A549 (cell line): ENCODE results near the gene LGALS7B. TPM values are rescaled to one million over a fixed set of nuclear protein-coding genes. Genes with fewer than 3 reads are reported as not detected.

Source experiments
- ATAC-seq, 2 experiments: fragments of 200-7000 bp in 1 of 2; fragments of >200 bp in 1 of 2; cut with Nextera tagmentation in 1 of 2; cut with Tn5 transposase in 1 of 2; 3 replicates each; pipeline versions ENCODE4 v1.8.0 to v1.9.1; 2018 to 2020; ENCODE audit warnings: mild to moderate bottlenecking in 1 of 2, moderate library complexity in 1 of 2
- CTCF ChIA-PET: fragments of 300-600 bp; sonication (Branson Sonifier 250); formaldehyde crosslinking; extraction: SDS; loops from one replicate; lab custom pipeline; 2021; ENCODE audit warnings: antibody characterized with exemption, inconsistent platforms; lab: Yijun Ruan, JAX
- POLR2A ChIA-PET: fragments of 350-600 bp; formaldehyde crosslinking; extraction: SDS; loops from one replicate; lab custom pipeline; 2021; ENCODE audit warnings: antibody characterized with exemption, inconsistent platforms; lab: Yijun Ruan, JAX
- DNase-seq, 2 experiments: peaks; one replicate each; pipeline versions ENCODE4 v3.0.0 to v3.0.0-alpha.2; 2011 to 2016; ENCODE audit warnings: low read depth in 1 of 2, low spot score in 1 of 2
- FAIRE-seq: peaks from 2 replicates; lab custom pipeline; 2011; peaks lifted over from hg19 to GRCh38; lab: Jason Lieb, UNC
- H3K27ac ChIP-seq, 2 experiments: fragments of >200 bp; sonication (Bioruptor Twin); formaldehyde crosslinking; 3 replicates each; pipeline ENCODE4 v1.5.1; 2016 to 2017
- H3K4me1 ChIP-seq: fragments of >200 bp; sonication (Bioruptor Twin); formaldehyde crosslinking; 3 replicates; pipeline ENCODE4 v1.6.1; 2016
- H3K4me2 ChIP-seq: fragments of >200 bp; sonication (Bioruptor Twin); formaldehyde crosslinking; 3 replicates; pipeline ENCODE4 v1.6.1; 2016
- H3K4me3 ChIP-seq: fragments of >200 bp; sonication (Bioruptor Twin); formaldehyde crosslinking; 3 replicates; pipeline ENCODE4 v1.5.1; 2016
- H3K9me3 ChIP-seq: fragments of >200 bp; sonication (Bioruptor Twin); formaldehyde crosslinking; 3 replicates; pipeline ENCODE4 v1.6.1; 2016
- BHLHE40 ChIP-seq: IDR thresholded peaks from 2 replicates; pipeline ENCODE4 v1.6.1; 2012; ENCODE audit warnings: low read depth, low read length, inconsistent platforms
- CBX2 ChIP-seq: fragments of 200-600 bp; sonication (generic); IDR thresholded peaks from 2 replicates; pipeline ENCODE4 v1.6.1; 2016; ENCODE audit warnings: low read depth, mild to moderate bottlenecking, borderline replicate concordance
- CBX8 ChIP-seq: fragments of 200-600 bp; sonication (generic); IDR thresholded peaks from 2 replicates; pipeline ENCODE4 v1.6.1; 2016
- CEBPB ChIP-seq, 2 experiments: fragments of >200 bp in 1 of 2; sonication (Bioruptor Twin) in 1 of 2; formaldehyde crosslinking in 1 of 2; IDR thresholded peaks; 2 replicates each; pipeline ENCODE4 v1.6.1; 2012 to 2016
- CTCF ChIP-seq: fragments of >200 bp; sonication (Bioruptor Twin); formaldehyde crosslinking; IDR thresholded peaks from 3 replicates; pipeline ENCODE4 v1.5.1; 2016
- EHMT2 ChIP-seq: fragments of 200-600 bp; sonication (generic); IDR thresholded peaks from 2 replicates; pipeline ENCODE4 v1.6.1; 2016; ENCODE audit warnings: antibody characterized with exemption, low read depth, mild to moderate bottlenecking, moderate library complexity
- FOSB ChIP-seq: fragments of 250-450 bp; sonication (Bioruptor Pico); IDR thresholded peaks from 2 replicates; pipeline ENCODE4 v1.5.0; 2020; ENCODE audit warnings: mild to moderate bottlenecking, moderate library complexity
- FOSL2 ChIP-seq, 2 experiments: fragments of 450-650 bp in 1 of 2; fragments of >200 bp in 1 of 2; sonication (Bioruptor Twin) in 1 of 2; formaldehyde crosslinking; IDR thresholded peaks; 2 replicates each; pipeline versions ENCODE4 v1.5.0 to v1.6.1; 2016 to 2020; ENCODE audit warnings: mild to moderate bottlenecking in 1 of 2, moderate library complexity in 1 of 2
- HEYL ChIP-seq: fragments of 250-450 bp; sonication (Bioruptor Pico); IDR thresholded peaks from 2 replicates; pipeline ENCODE4 v1.8.0; 2021; ENCODE audit warnings: mild to moderate bottlenecking, moderate library complexity
- HMGXB4 ChIP-seq: fragments of 250-450 bp; sonication (Bioruptor Pico); IDR thresholded peaks from 2 replicates; pipeline ENCODE4 v1.5.0; 2021; ENCODE audit warnings: mild to moderate bottlenecking, moderate library complexity, borderline replicate concordance
- HOXB13 ChIP-seq: fragments of 250-450 bp; sonication (Bioruptor Pico); IDR thresholded peaks from 2 replicates; pipeline ENCODE4 v1.5.0; 2020; ENCODE audit warnings: low read depth, mild to moderate bottlenecking, moderate library complexity
- HOXB5 ChIP-seq: fragments of 250-450 bp; sonication (Bioruptor Pico); IDR thresholded peaks from 2 replicates; pipeline ENCODE4 v1.5.0; 2020; ENCODE audit warnings: mild to moderate bottlenecking, moderate library complexity
- MAFK ChIP-seq: fragments of 450-650 bp; IDR thresholded peaks from 2 replicates; pipeline ENCODE4 v1.6.1; 2014; ENCODE audit not compliant: partially characterized antibody
- MYC ChIP-seq: IDR thresholded peaks from 2 replicates; pipeline ENCODE4 v1.6.1; 2012; ENCODE audit warnings: mild to moderate bottlenecking, inconsistent platforms, low read length, improper control_type of control experiment, borderline replicate concordance
- NPAS2 ChIP-seq: fragments of 250-450 bp; sonication (Bioruptor Pico); IDR thresholded peaks from 2 replicates; pipeline ENCODE4 v1.8.0; 2022; ENCODE audit warnings: mild to moderate bottlenecking, moderate library complexity, borderline replicate concordance
- NR3C1 ChIP-seq: fragments of >200 bp; sonication (Bioruptor Twin); formaldehyde crosslinking; IDR thresholded peaks from 3 replicates; pipeline ENCODE4 v1.6.1; 2017
- RCOR1 ChIP-seq: fragments of 150-350 bp; IDR thresholded peaks from 2 replicates; pipeline ENCODE4 v1.6.1; 2014; ENCODE audit warnings: antibody characterized with exemption, low read length, low read depth
- RNF2 ChIP-seq: fragments of 200-600 bp; sonication (generic); IDR thresholded peaks from 2 replicates; pipeline ENCODE4 v1.6.1; 2016; ENCODE audit warnings: low read depth, mild to moderate bottlenecking, antibody characterized with exemption, moderate library complexity, borderline replicate concordance
- SMC3 ChIP-seq: fragments of >200 bp; sonication (Bioruptor Twin); formaldehyde crosslinking; IDR thresholded peaks from 3 replicates; pipeline ENCODE4 v1.6.1; 2018; ENCODE audit warnings: inconsistent platforms
- TFCP2L1 ChIP-seq: fragments of 250-450 bp; sonication (Bioruptor Pico); IDR thresholded peaks from 2 replicates; pipeline ENCODE4 v1.5.0; 2021; ENCODE audit warnings: mild to moderate bottlenecking
- ZC3H11A ChIP-seq: fragments of 450-650 bp; IDR thresholded peaks from 2 replicates; pipeline ENCODE4 v1.6.1; 2014; ENCODE audit warnings: antibody characterized with exemption, mild to moderate bottlenecking
- ZFP36 ChIP-seq: fragments of 450-650 bp; IDR thresholded peaks from 2 replicates; pipeline ENCODE4 v1.6.1; 2014; ENCODE audit warnings: borderline replicate concordance; ENCODE audit not compliant: partially characterized antibody
- ZSCAN20 ChIP-seq: fragments of 250-450 bp; sonication (Bioruptor Pico); IDR thresholded peaks from 2 replicates; pipeline ENCODE4 v1.8.0; 2022; ENCODE audit warnings: mild to moderate bottlenecking, moderate library complexity
- WGBS: methylation state at CpG from one replicate; pipeline ENCODE4 v1.1.6; 2017; ENCODE audit errors: missing lambda C conversion rate; 5-methylcytosine and 5-hydroxymethylcytosine counted together
- polyA plus RNA-seq, 4 experiments: library from polyadenylated mRNA; depleted of rRNA in 3 of 4; stranded (reverse); fragments of >200 nt; fragmentation: RNase III in 1 of 4; extraction: RNeasy Plus Mini Kit Qiagen cat#74134 plus additional on column Dnase treatment in 1 of 4; gene quantifications; 2 replicates in 3 of 4; 3 replicates in 1 of 4; pipeline ENCODE4 v1.2.3, GENCODE V29; 2011 to 2017
- TF ChIP-seq, protein P1 (sequence below): fragments of >200 bp; sonication (Bioruptor Twin); formaldehyde crosslinking; IDR thresholded peaks from 3 replicates; pipeline ENCODE4 v1.6.1; 2016
- TF ChIP-seq, protein P2 (sequence below): IDR thresholded peaks from 2 replicates; pipeline ENCODE4 v1.6.1; 2012; ENCODE audit warnings: low read depth, borderline replicate concordance
- TF ChIP-seq, protein P3 (sequence below): IDR thresholded peaks from 2 replicates; pipeline ENCODE4 v1.6.1; 2012

The LGALS7B gene
- polyA plus RNA-seq, 2 of the 4 experiments (the other 2 are of a cell fraction): 0.27 TPM; not detected in 1

GRCh38 chr19:38812841-38813320 lies 23.9 kb downstream of the LGALS7B start, which contains the start of gene LGALS4:
TSS of gene LGALS4 (minus strand) at chr19:38812945. CDS start at chr19:38812886, 59 bp downstream.
- ATAC-seq (peak; percentile 37 to 45), DNase-seq (peak in 1 of 2 experiments; percentile 44), FAIRE-seq (no peak)
- 79% methylated on average over 15 of the region's 15 CpGs for whole genome bisulfite sequencing
- POLR2A ChIA-PET: interaction anchor here (0.6 to 0.7 kb wide), 2 partner anchors 37 to 83 kb away, joined by 3 read pairs; no protein-coding TSS in a partner anchor
- Histone ChIP-seq H3K27ac (peak within 1 kb of the TSS in 1 of 2 experiments; percentile 31; a peak in 3 of 6 replicates), H3K4me1 (peaks cover 13% of the 10 kb centered on the region), H3K4me2 (no peak within 1 kb of the TSS), H3K9me3 (no peaks in the 10 kb centered on the region), H3K4me3 (no peak within 1 kb of the TSS)
- no peak for TF ChIP-seq CBX2
- TF ChIP-seq MYC: no peak
- no peak for TF ChIP-seq HOXB13
- TF ChIP-seq RNF2: no peak
- no peak for TF ChIP-seq NR3C1
- no peak for TF ChIP-seq BHLHE40
- no peak for TF ChIP-seq HOXB5
- no peak for TF ChIP-seq EHMT2
- TF ChIP-seq CBX8: no peak
- no peak for TF ChIP-seq SMC3
- TF ChIP-seq HEYL: no peak
- no peak for TF ChIP-seq CEBPB (IDR thresholded peaks at IDR 0.05)
- TF ChIP-seq, protein P1, sequence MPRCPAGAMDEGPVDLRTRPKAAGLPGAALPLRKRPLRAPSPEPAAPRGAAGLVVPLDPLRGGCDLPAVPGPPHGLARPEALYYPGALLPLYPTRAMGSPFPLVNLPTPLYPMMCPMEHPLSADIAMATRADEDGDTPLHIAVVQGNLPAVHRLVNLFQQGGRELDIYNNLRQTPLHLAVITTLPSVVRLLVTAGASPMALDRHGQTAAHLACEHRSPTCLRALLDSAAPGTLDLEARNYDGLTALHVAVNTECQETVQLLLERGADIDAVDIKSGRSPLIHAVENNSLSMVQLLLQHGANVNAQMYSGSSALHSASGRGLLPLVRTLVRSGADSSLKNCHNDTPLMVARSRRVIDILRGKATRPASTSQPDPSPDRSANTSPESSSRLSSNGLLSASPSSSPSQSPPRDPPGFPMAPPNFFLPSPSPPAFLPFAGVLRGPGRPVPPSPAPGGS: no peak
- TF ChIP-seq CTCF: no peak
- TF ChIP-seq ZFP36: no peak
- no peak for TF ChIP-seq NPAS2
- TF ChIP-seq, protein P2, sequence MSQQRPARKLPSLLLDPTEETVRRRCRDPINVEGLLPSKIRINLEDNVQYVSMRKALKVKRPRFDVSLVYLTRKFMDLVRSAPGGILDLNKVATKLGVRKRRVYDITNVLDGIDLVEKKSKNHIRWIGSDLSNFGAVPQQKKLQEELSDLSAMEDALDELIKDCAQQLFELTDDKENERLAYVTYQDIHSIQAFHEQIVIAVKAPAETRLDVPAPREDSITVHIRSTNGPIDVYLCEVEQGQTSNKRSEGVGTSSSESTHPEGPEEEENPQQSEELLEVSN: no peak
- CTCF ChIA-PET: interaction anchor here (0.9 to 2.0 kb wide), 9 partner anchors 11 to 411 kb away, joined by 3 to 7 read pairs (median 4); partner anchors contain the start of genes FAM98C, MRPS12 and SARS2

DNA sequence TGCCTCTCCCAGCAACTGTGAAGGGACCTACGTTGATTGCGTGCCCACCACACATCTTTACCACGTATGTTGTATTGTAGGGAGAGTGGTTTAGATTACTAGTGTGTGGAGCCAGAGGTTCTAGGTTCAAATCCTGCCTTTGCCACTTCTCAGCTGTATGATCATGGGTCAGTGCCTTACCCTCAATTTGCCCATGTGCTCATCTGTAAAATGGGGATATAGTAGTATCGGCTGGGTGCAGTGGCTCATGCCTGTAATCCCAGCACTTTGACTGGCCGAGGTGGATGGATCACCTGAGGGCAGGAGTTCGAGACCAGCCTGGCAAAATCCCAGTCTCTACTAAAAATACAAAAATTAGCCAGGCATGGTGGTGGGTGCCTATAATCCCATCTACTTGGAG lies 24.3 kb downstream of the LGALS7B start:
- FAIRE-seq (peak; percentile 77), ATAC-seq (no peak), DNase-seq (no peak)
- Histone ChIP-seq H3K9me3 (no peaks in the 10 kb centered on the region), H3K4me1 (peaks cover 9% of the 10 kb centered on the region), H3K27ac (peak overlapping the region in 1 of 2 experiments; percentile 20; a peak in 2 of 6 replicates), H3K4me3 (no peak overlapping the region), H3K4me2 (no peak overlapping the region)
- WGBS: 89% methylated on average over 6 of the region's 6 CpGs
- ChIA-PET POLR2A (interaction anchor here (0.6 to 0.9 kb wide), 3 partner anchors 25 to 83 kb away, joined by 3 read pairs; no protein-coding TSS in a partner anchor), CTCF (interaction anchor here (0.9 to 2.0 kb wide), 5 partner anchors 52 to 178 kb away, joined by 3 to 7 read pairs (median 3); partner anchors contain the start of genes MRPS12 and SARS2)
- TF ChIP-seq ZC3H11A (no peak), ZSCAN20 (CRISPR knock-in tag) (no peak), RCOR1 (no peak), TFCP2L1 (CRISPR knock-in tag) (no peak), FOSL2 (IDR thresholded peaks at IDR 0.05) (no peak), FOSL2 (CRISPR knock-in tag; IDR thresholded peaks at IDR 0.05) (no peak), MYC (no peak), MAFK (no peak), CTCF (no peak), HMGXB4 (CRISPR knock-in tag) (no peak), BHLHE40 (no peak), EHMT2 (no peak), FOSB (no peak)
- TF ChIP-seq, protein P3, sequence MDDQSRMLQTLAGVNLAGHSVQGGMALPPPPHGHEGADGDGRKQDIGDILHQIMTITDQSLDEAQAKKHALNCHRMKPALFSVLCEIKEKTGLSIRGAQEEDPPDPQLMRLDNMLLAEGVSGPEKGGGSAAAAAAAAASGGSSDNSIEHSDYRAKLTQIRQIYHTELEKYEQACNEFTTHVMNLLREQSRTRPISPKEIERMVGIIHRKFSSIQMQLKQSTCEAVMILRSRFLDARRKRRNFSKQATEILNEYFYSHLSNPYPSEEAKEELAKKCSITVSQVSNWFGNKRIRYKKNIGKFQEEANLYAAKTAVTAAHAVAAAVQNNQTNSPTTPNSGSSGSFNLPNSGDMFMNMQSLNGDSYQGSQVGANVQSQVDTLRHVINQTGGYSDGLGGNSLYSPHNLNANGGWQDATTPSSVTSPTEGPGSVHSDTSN: no peak
- TF ChIP-seq, protein P1: no peak
